Stimulated activated CD8-positive, alpha-beta memory T cell treated with anti-CD3 and anti-CD28 coated beads, Interleukin-7, amount 100 ng/mL, for 48 hours (primary cell): ENCODE results near the gene ARIH1.

Experiments
- DNase-seq, 2 donors: peaks; one replicate each; pipeline ENCODE4 v3.0.0-alpha.2; 2020; ENCODE audit warnings: low read depth in 1 of 2; ENCODE audit errors: extremely low read depth in 1 of 2

Gene ARIH1

GRCh38 chr15:72536506-72536905 lies 62.4 kb downstream of the ARIH1 start:
- DNase-seq = no peak

- no peak for DNase-seq
Measured at GRCh38 chr15:72538931-72539330, 64.8 kb downstream of the ARIH1 start.

GRCh38 chr15:72540606-72541237 lies 66.6 kb downstream of the ARIH1 start:
- no peak for DNase-seq

- no peak for DNase-seq
Measured at GRCh38 chr15:72541674-72542073, 67.5 kb downstream of the ARIH1 start.

GRCh38 chr15:72545156-72545555 lies 71.0 kb downstream of the ARIH1 start:
- no peak for DNase-seq

- DNase-seq = peak; percentile 5 to 26
Measured at GRCh38 chr15:72554471-72555425, 80.6 kb downstream of the ARIH1 start.

GRCh38 chr15:72559781-72560180 lies 85.7 kb downstream of the ARIH1 start:
- no peak for DNase-seq

GRCh38 chr15:72560458-72560857 lies 86.3 kb downstream of the ARIH1 start:
- DNase-seq = no peak

GRCh38 chr15:72562386-72562785 lies 88.3 kb downstream of the ARIH1 start:
- no peak for DNase-seq

GRCh38 chr15:72562878-72563277 lies 88.7 kb downstream of the ARIH1 start:
- no peak for DNase-seq

- no peak for DNase-seq
Measured at GRCh38 chr15:72564091-72564490, 90.0 kb downstream of the ARIH1 start.

- DNase-seq = no peak
Measured at GRCh38 chr15:72566973-72567372, 92.8 kb downstream of the ARIH1 start.

- no peak for DNase-seq
Measured at GRCh38 chr15:72570059-72570458, 95.9 kb downstream of the ARIH1 start.

- no peak for DNase-seq
Measured at GRCh38 chr15:72579814-72580213, 105.7 kb downstream of the ARIH1 start.

GRCh38 chr15:72584006-72584405 lies 109.9 kb downstream of the ARIH1 start:
- DNase-seq = no peak

- DNase-seq = no peak
Measured at GRCh38 chr15:72585025-72585424, 110.9 kb downstream of the ARIH1 start.

- DNase-seq = no peak
Measured at GRCh38 chr15:72585476-72586058, 111.4 kb downstream of the ARIH1 start.

GRCh38 chr15:72588096-72588495 lies 114.0 kb downstream of the ARIH1 start:
- no peak for DNase-seq

- no peak for DNase-seq
Measured at GRCh38 chr15:72590427-72590826, 116.3 kb downstream of the ARIH1 start.

- DNase-seq = no peak
Measured at GRCh38 chr15:72591361-72591760, 117.2 kb downstream of the ARIH1 start.

GRCh38 chr15:72592097-72592496 lies 118.0 kb downstream of the ARIH1 start:
- DNase-seq = no peak

GRCh38 chr15:72592676-72593075 lies 118.5 kb downstream of the ARIH1 start:
- no peak for DNase-seq
